Neural progenitor cell (in vitro differentiated cells): Measurements from ENCODE around the gene GLG1.
"Not testable (repeated sequence)": the region's sequence is repeated elsewhere in the genome, so short reads cannot be mapped to it uniquely, and the experiment has no call there.

Experiments
- CTCF ChIP-seq: fragments of 200-600 bp; sonication (generic); IDR thresholded peaks from 2 replicates; pipeline ENCODE4 v1.5.1; 2017; ENCODE audit warnings: antibody characterized with exemption, mild to moderate bottlenecking
- EZH2 ChIP-seq: fragments of 200-600 bp; sonication (generic); IDR thresholded peaks from 2 replicates; pipeline ENCODE4 v1.6.1; 2017; ENCODE audit warnings: antibody characterized with exemption, mild to moderate bottlenecking, moderate library complexity
- EZH2phosphoT487 ChIP-seq: fragments of 200-600 bp; sonication (generic); IDR thresholded peaks from 2 replicates; pipeline ENCODE4 v1.6.1; 2017; ENCODE audit warnings: antibody characterized with exemption

GRCh38 chr16:74400238-74400637, 206.7 kb downstream of the GLG1 start:
- TF ChIP-seq CTCF, EZH2phosphoT487, EZH2: not testable (repeated sequence)
